HG03575 (cell line): ENCODE data around the gene GALNT18.
"Not testable (repeated sequence)": the region's sequence is repeated elsewhere in the genome, so short reads cannot be mapped to it uniquely, and the experiment has no call there.

ENCODE experiments used
- ATAC-seq: cut with Tn5 transposase; IDR thresholded peaks from one replicate; pipeline ENCODE4 v1.9.1; 2021; ENCODE audit not compliant: unreplicated experiment, insufficient number of reproducible peaks, low FRiP score; ENCODE audit errors: extremely low read depth

The GALNT18 gene

GRCh38 chr11:11363674-11364073, 258.1 kb downstream of the GALNT18 start:
- no peak for ATAC-seq

- no peak for ATAC-seq
These were observed 262.2 kb downstream of the GALNT18 start for GRCh38 chr11:11359611-11360010.

DNA sequence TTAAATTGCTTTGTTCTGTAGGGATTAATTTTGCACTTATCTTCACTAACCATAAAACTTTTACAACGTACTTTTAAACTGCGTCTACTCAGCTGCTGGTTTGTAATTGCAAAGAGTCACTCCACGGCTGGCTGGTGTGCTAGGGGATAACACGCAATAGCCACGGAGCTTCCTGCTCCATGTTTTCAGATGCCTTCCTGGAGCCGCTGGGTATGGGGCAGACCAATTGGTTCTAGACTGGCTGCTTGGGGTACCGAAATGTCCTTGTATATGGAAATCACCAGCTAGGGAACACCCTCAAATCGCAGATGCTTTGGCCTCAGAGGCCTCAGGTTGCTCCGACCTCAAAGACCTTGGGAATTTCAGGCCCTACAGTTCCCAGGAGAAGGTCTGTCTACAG, 265.0 kb downstream of the GALNT18 start:
- ATAC-seq: no peak

GRCh38 chr11:11352878-11353277, 268.9 kb downstream of the GALNT18 start, which contains the start of gene CSNK2A3:
CSNK2A3 (minus strand) TSS chr11:11353250; CDS start chr11:11353119, 131 bp downstream.
- ATAC-seq: not testable (repeated sequence)

- not testable (repeated sequence) for ATAC-seq
These were observed 270.0 kb downstream of the GALNT18 start for GRCh38 chr11:11351851-11352250.

DNA sequence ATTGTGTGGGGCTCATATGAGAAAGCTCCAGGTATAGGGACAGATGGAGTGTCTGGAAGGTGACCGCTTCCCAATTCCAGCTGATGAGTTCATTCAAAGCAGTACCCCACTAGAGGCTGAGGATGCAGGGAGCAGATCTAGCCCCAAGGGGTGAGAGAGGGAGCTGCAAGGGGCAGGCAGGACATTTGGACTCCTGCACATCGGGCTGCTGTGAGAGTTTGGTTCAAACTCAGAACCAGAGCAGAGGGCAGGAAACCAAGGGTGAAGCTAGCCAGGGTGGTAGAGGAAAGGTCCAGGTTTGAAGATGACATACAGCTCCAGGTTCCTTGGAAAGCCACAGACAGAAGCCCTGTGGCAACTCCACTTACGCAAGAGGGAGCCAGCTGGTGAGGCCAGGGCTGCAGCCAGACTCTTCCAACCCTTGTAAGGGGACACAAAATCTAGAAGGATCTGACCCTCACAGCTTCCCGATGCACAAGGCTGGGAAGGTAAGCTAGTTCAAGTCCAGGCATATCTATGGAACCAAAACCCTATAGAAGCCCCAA, 270.7 kb downstream of the GALNT18 start:
- no peak for ATAC-seq

DNA sequence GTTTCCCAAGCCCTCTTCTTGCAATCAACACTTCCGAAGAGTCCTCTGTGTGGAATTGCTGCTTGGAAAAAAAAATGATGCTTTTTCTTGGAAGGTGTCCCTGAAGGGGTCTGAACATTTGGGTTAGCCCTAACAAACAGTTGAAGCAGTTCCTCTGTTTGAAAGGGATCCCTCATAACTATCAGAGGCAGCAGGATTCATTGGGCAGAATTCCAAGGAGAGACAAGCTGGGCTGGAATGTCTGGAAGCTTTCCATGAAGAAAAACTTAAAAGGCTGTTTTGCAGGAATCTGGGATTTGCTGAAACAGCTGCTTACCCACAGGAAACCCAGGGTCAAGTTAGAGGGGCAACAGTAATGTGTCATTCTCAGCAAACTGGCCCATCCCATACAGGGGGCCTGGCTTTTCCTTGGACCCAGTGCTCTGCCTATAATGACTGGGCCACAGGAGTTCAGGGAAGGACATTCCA, 271.9 kb downstream of the GALNT18 start:
- ATAC-seq: no peak

DNA sequence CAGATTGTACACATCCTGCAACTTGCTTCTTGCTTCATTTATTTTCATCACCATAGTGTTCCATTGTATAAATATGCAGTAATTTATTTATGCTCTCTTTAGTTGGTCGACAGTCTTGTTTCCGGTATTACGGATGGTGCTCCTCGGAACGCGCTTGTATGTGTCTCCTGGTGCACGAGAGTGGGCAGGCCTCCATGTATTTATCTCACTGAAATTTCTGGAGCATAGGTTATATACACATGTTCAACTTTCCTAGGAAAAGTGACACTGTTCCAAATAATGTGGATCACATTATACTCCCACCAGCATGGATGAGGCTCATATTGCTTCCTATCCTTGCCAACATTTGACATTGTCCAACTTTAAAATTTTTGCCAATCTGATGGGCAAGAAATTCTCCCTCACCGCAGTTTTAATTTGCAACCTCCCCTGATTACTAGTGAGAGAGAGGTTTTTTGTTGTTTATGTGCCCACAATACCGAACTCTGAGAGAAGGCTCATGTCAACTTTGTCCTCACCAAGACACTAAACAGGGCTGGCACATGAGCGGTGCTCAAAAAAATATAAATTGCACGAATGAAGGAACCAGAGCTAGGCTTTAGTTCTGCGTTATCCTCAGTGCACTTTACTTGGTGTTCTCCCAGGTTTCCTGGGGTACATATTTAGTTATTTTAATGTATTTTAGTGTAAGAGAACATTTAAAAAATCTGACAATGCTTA, 272.5 kb downstream of the GALNT18 start:
- ATAC-seq: no peak

DNA sequence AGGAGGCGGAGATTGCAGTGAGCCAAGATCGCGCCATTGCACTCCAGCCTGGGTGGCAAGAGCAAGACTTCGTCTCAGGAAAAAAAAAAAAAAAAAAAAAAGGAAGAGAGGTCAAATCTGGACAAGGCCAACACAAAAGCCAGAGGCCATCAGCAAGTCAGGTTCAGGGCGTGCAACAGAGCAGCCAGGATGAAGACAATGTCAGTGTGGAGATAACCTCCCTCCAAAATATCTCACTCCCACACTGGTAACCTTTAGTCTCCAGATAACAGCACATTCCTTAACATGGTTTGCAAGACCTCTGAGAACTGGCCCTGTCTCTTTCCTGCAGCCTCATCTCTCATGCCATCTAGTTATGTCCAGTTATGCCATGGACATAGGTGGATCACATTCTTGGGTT, 273.5 kb downstream of the GALNT18 start:
- no peak for ATAC-seq

GRCh38 chr11:11347592-11347991, 274.2 kb downstream of the GALNT18 start:
- no peak for ATAC-seq

GRCh38 chr11:11346303-11346702, 275.5 kb downstream of the GALNT18 start:
- ATAC-seq: no peak

DNA sequence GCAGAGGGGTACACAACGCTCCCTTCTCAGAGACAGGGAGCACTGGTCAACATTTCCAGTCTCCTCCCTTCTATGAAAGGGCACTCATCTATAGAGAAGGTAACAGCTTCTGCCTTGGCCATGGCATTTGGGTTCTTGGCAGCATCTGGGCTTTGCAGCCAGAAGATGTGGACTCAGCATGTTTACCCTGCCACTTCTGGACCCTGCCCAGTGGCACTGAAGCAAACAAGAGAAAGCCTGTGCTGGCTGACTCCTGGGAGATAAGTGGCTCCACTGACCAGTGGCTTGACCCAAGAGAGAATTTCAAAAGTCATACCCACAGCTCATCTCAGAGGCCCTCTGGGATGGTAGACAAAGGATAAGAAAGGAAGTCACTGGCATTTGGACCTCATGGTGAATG, 276.7 kb downstream of the GALNT18 start:
- ATAC-seq: no peak

GRCh38 chr11:11344045-11344444, 277.8 kb downstream of the GALNT18 start:
- ATAC-seq: no peak

- ATAC-seq: no peak
These were observed 283.5 kb downstream of the GALNT18 start for GRCh38 chr11:11338304-11338703.

GRCh38 chr11:11336664-11337063, 285.1 kb downstream of the GALNT18 start:
- ATAC-seq: no peak

DNA sequence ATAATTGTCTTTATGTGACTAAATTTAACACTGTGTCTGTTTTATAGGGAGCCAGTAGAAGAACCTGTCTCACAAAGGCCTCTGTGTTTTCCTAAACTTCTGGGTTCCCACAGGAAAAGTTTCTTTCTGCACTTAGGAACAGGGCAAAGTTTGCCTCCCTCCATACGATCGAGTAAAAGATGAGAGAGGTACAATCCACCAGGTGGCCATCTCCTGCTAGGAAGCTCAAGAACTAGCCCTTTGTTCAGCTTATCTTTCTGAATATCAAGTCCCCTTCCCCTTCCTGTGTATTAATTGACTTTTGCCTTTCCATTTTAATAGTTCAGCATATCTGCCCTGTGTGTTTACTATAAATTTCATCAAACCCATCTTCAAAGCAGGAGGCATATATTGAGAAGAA, 286.8 kb downstream of the GALNT18 start:
- no peak for ATAC-seq

DNA sequence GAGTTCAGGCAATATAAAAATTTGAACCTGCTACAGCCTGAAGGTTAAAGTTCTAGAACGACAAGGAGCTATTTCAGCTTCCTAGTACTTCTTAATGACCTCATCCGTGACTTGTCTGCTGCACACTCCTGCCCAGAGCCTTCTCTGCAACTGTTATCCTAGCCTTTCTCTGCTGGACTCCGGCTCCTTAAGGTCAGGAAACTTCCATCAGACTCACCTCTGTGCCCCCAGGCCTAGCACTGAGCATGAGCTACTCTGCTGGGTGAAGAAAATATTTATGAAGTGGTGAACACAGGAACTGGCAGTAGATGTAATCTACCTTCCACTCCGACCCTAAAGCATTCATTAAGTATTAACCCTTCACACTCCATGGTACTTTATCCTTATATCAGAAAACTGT, 287.2 kb downstream of the GALNT18 start:
- no peak for ATAC-seq

DNA sequence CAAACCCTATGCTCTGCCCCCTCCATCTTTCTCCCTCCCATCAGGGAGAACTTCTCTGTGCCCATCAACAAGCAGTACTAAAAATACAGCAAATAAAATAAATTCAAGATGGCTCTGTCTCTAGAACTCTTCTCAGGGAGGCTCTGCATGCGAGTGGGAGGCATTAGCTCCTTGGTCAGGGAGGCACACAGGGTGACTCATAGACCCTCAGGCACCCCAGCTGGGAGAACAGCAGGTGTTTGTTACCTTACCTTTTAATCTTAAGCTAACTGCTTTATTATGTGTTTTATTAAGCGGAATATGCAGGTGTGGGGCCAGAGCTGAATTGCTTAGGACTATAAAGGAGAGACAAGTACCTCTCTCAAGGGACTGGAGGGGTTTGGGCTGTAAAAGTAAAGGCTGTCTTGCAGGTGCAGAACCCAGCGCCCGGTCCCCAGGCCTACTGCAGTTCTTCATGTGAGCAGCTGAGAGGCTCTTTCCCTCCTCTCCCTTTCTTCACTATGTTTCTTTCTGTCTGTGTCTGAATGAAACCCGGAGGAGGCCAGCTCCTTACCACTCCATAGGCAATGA, 289.6 kb downstream of the GALNT18 start:
- ATAC-seq: no peak

- no peak for ATAC-seq
These were observed 292.6 kb downstream of the GALNT18 start for GRCh38 chr11:11329062-11329806.

- ATAC-seq: no peak
These were observed 297.7 kb downstream of the GALNT18 start for GRCh38 chr11:11324090-11324489.
